ENCODE data around the gene NMT1.

Gene NMT1

GRCh38 chr17:45155029-45155428 is 93.9 kb downstream of the NMT1 start:
- Histone ChIP-seq H3K9me3 (ENCODE audit: control insufficient read depth in 1 of 2, low read length in 2 of 2) (no peaks in the 10 kb centered on the region), H3K27me3 (ENCODE audit: low read depth, low read length) (no peaks in the 10 kb centered on the region), H3K4me3 (ENCODE audit: low read depth in 1 of 2, low read length in 2 of 2) (no peak overlapping the region), H3K4me1 (ENCODE audit: control insufficient read depth in 1 of 2, insufficient read depth in 2 of 2, low read length in 2 of 2) (peaks cover 17 to 53% of the 10 kb centered on the region in 2 donors), H3K36me3 (ENCODE audit: control insufficient read depth in 1 of 2, insufficient read depth in 2 of 2, low read length in 2 of 2) (no peaks in the 10 kb centered on the region), H3K27ac (ENCODE audit: low read length) (no peak overlapping the region)

GRCh38 chr17:45155483-45155882 is 94.4 kb downstream of the NMT1 start:
- no peak overlapping the region for H3K4me3 ChIP-seq (ENCODE audit: low read depth in 1 of 2, low read length in 2 of 2)
- H3K36me3 ChIP-seq (ENCODE audit: control insufficient read depth in 1 of 2, insufficient read depth in 2 of 2, low read length in 2 of 2), result no peaks in the 10 kb centered on the region
- no peaks in the 10 kb centered on the region for H3K9me3 ChIP-seq (ENCODE audit: control insufficient read depth in 1 of 2, low read length in 2 of 2)
- peaks cover 17 to 54% of the 10 kb centered on the region in 2 donors for H3K4me1 ChIP-seq (ENCODE audit: control insufficient read depth in 1 of 2, insufficient read depth in 2 of 2, low read length in 2 of 2)
- H3K27me3 ChIP-seq (ENCODE audit: low read depth, low read length), result no peaks in the 10 kb centered on the region
- H3K27ac ChIP-seq (ENCODE audit: low read length), result no peak overlapping the region

GRCh38 chr17:45156242-45156641 is 95.1 kb downstream of the NMT1 start:
- Histone ChIP-seq H3K9me3 (ENCODE audit: control insufficient read depth in 1 of 2, low read length in 2 of 2) (no peaks in the 10 kb centered on the region), H3K27ac (ENCODE audit: low read length) (no peak overlapping the region), H3K27me3 (ENCODE audit: low read depth, low read length) (no peaks in the 10 kb centered on the region), H3K4me1 (ENCODE audit: control insufficient read depth in 1 of 2, insufficient read depth in 2 of 2, low read length in 2 of 2) (peaks cover 14 to 47% of the 10 kb centered on the region in 2 donors), H3K4me3 (ENCODE audit: low read depth in 1 of 2, low read length in 2 of 2) (no peak overlapping the region), H3K36me3 (ENCODE audit: control insufficient read depth in 1 of 2, insufficient read depth in 2 of 2, low read length in 2 of 2) (peaks cover 0 to 5% of the 10 kb centered on the region in 2 donors)
